ENCODE measurements around the gene BSX.

GRCh38 chr11:122979103-122979814, 2.4 kb downstream of the BSX start:
- no peak for TF ChIP-seq L3MBTL2 (conservative IDR thresholded peaks at IDR 0.05)
- TF ChIP-seq FOXK2 (IDR thresholded peaks at IDR 0.05): no peak
- no peak for TF ChIP-seq FOXM1 (IDR thresholded peaks at IDR 0.05; ENCODE audit: borderline replicate concordance)
- TF ChIP-seq ELF4 (IDR thresholded peaks at IDR 0.05): no peak
- TF ChIP-seq SP1 (IDR thresholded peaks at IDR 0.05): no peak
